ENCODE results near the gene FAM200B.

DNA sequence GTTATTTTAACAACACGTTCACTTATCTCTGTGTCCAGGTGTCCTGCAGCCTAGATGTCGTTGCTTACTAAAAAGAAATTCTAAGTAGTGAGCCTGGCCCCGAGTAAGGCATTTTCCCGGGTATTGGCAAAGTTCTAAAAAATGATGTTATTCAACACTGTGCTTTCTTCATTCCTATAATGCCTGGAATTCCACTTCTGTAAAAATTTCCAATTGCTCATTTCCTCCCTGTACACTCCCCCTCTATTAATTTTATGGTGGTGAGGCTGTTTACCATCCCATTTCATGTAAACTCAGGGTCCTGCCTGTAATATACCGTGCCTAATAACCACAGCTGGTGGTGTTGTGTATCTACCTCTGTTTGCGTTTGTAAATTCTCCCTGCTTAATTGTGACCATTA is 35.5 kb downstream of the FAM200B start:
- TF ChIP-seq, protein P1, sequence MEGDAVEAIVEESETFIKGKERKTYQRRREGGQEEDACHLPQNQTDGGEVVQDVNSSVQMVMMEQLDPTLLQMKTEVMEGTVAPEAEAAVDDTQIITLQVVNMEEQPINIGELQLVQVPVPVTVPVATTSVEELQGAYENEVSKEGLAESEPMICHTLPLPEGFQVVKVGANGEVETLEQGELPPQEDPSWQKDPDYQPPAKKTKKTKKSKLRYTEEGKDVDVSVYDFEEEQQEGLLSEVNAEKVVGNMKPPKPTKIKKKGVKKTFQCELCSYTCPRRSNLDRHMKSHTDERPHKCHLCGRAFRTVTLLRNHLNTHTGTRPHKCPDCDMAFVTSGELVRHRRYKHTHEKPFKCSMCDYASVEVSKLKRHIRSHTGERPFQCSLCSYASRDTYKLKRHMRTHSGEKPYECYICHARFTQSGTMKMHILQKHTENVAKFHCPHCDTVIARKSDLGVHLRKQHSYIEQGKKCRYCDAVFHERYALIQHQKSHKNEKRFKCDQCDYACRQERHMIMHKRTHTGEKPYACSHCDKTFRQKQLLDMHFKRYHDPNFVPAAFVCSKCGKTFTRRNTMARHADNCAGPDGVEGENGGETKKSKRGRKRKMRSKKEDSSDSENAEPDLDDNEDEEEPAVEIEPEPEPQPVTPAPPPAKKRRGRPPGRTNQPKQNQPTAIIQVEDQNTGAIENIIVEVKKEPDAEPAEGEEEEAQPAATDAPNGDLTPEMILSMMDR (IDR thresholded peaks at IDR 0.05; ENCODE audit: low read depth, low read length), result no peak
- no peak for TF ChIP-seq EZH2phosphoT487 (IDR thresholded peaks at IDR 0.05; ENCODE audit: low read depth)

Measured in OCI-LY3 (cell line).